Right renal pelvis (tissue), 4 donors: ENCODE data around the gene CEACAM4. TPM values are rescaled to one million over a fixed set of nuclear protein-coding genes. Genes with fewer than 3 reads are reported as not detected.

Experiments
- DNase-seq, 4 donors: peaks; one replicate each; pipeline ENCODE4 v3.0.0-alpha.2; 2013; ENCODE audit warnings: low read depth in 4 of 4, low spot score in 3 of 4, missing footprints in 1 of 4
- polyA plus RNA-seq, 4 donors: library from polyadenylated mRNA; unstranded; fragments of 120-200 nt; gene quantifications; one replicate each; pipeline ENCODE4 v1.2.1, GENCODE V29; 2013; ENCODE audit not compliant: insufficient read length in 4 of 4

The CEACAM4 gene
- polyA plus RNA-seq, 4 donors: 0.16 TPM; not detected in 3

- no peak for DNase-seq
These were observed 7.8 kb downstream of the CEACAM4 start for GRCh38 chr19:41619018-41619556.

- DNase-seq: no peak
These were observed 8.7 kb downstream of the CEACAM4 start for GRCh38 chr19:41617941-41618730.

- DNase-seq: peak; percentile 14 to 25 (median 14)
These were observed 9.9 kb downstream of the CEACAM4 start for GRCh38 chr19:41616792-41617621.

- DNase-seq: no peak
These were observed 11.7 kb downstream of the CEACAM4 start for GRCh38 chr19:41615207-41615606.

GRCh38 chr19:41612483-41612882 lies 14.4 kb downstream of the CEACAM4 start:
- no peak for DNase-seq

GRCh38 chr19:41610789-41611188 lies 16.1 kb downstream of the CEACAM4 start:
- DNase-seq: no peak

- DNase-seq: no peak
These were observed 19.2 kb downstream of the CEACAM4 start for GRCh38 chr19:41607668-41608067.

- DNase-seq: no peak
These were observed 20.5 kb downstream of the CEACAM4 start for GRCh38 chr19:41606215-41606837.

- no peak for DNase-seq
These were observed 22.0 kb downstream of the CEACAM4 start for GRCh38 chr19:41604831-41605230.

- no peak for DNase-seq
These were observed 25.1 kb downstream of the CEACAM4 start for GRCh38 chr19:41601771-41602170.

GRCh38 chr19:41599175-41599966 lies 27.5 kb downstream of the CEACAM4 start:
- DNase-seq: no peak

- peak in 3 of 4 donors; percentile 10 to 31 (median 14) for DNase-seq
These were observed 29.3 kb downstream of the CEACAM4 start for GRCh38 chr19:41597600-41598041.

GRCh38 chr19:41595890-41596280 lies 31.0 kb downstream of the CEACAM4 start:
- DNase-seq: no peak

- peak in 1 of 4 donors; percentile 18 for DNase-seq
These were observed 31.5 kb downstream of the CEACAM4 start for GRCh38 chr19:41595258-41595889.

GRCh38 chr19:41591951-41592562 lies 34.8 kb downstream of the CEACAM4 start:
- DNase-seq: no peak

GRCh38 chr19:41590936-41591335 lies 35.9 kb downstream of the CEACAM4 start:
- no peak for DNase-seq

GRCh38 chr19:41589371-41589770 lies 37.5 kb downstream of the CEACAM4 start:
- DNase-seq: no peak

- DNase-seq: peak in 1 of 4 donors; percentile 32
These were observed 38.2 kb downstream of the CEACAM4 start for GRCh38 chr19:41588497-41589209.

- DNase-seq: no peak
These were observed 39.0 kb downstream of the CEACAM4 start for GRCh38 chr19:41587838-41588210.
